Astrocyte (in vitro differentiated cells and primary cell): ENCODE measurements around the gene HAPLN2.

Source experiments
- EZH2 ChIP-seq: IDR thresholded peaks from 2 replicates; pipeline ENCODE4 v1.6.1; 2012; ENCODE audit warnings: mild to moderate bottlenecking, low read length, inconsistent platforms; ENCODE audit not compliant: insufficient read depth
- TF ChIP-seq, protein P1 (sequence below): IDR thresholded peaks from 2 replicates; pipeline ENCODE4 v1.5.1; 2011; ENCODE audit warnings: low read depth, mild to moderate bottlenecking, inconsistent platforms, low read length, moderate library complexity; ENCODE audit not compliant: insufficient read depth

DNA sequence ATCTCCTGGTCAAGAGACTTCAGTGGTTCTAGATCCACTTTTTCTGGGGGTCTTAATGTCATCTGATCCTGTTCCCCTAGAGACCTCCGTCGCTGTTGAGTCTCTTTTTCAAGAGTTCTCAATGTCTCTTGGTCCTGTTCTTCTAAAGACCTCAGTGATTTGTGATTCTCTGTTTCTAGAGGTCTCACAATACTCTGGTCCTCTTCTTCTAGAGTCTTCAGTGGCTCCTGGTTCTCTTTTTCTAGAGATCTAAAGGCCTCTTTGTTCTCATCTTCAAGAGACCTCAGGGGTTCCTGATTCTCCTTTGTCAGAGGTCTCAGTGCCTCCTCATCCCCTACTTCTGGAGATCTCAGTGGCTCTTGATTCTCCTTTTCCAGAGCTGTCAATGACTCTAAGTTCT lies 52.6 kb downstream of the HAPLN2 start:
- TF ChIP-seq, protein P1, sequence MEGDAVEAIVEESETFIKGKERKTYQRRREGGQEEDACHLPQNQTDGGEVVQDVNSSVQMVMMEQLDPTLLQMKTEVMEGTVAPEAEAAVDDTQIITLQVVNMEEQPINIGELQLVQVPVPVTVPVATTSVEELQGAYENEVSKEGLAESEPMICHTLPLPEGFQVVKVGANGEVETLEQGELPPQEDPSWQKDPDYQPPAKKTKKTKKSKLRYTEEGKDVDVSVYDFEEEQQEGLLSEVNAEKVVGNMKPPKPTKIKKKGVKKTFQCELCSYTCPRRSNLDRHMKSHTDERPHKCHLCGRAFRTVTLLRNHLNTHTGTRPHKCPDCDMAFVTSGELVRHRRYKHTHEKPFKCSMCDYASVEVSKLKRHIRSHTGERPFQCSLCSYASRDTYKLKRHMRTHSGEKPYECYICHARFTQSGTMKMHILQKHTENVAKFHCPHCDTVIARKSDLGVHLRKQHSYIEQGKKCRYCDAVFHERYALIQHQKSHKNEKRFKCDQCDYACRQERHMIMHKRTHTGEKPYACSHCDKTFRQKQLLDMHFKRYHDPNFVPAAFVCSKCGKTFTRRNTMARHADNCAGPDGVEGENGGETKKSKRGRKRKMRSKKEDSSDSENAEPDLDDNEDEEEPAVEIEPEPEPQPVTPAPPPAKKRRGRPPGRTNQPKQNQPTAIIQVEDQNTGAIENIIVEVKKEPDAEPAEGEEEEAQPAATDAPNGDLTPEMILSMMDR: no peak
- no peak for TF ChIP-seq EZH2
